NCI-H1417 (cell line): ENCODE results near the gene HOXA3.

Experiments
- DNase-seq, 3 experiments: peaks; one replicate each; lab custom pipeline; 2025; lab: John Stamatoyannopoulos, UW

The HOXA3 gene

DNA sequence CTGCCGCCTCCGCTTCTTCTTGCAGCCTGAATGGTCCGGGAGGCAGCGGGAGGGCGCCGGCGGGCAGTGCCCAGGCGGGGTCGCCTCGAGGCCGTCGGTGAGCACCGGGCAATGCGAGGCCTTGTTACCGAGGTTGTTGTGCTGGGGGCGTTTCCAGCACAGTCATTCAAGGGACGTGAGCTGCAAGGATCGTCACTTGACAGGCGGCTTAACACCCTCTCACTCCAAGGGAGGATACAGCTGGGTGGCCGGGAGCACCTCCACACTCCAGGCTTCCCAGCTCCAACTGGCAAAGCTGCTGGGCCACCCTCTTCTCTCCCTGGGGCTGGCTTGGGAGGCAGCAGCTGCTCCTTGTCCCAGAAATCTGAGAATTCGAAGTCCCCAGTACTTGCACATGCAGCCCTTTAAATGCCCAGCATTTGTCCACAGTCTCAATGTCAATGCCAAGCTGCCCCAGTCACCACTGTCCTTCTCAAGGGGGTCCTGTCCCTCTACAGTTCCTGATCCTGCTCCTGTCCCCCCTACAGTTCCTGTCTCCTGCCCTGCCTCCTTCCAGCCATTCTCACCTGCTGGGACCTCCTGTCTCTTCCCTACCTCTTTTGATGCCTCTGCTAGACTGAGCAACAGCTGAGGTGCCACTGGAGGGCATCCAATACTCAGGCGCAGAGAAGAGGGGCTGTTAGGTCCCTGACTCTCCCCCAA lies 37.1 kb upstream of the HOXA3 start:
- DNase-seq: no peak

DNA sequence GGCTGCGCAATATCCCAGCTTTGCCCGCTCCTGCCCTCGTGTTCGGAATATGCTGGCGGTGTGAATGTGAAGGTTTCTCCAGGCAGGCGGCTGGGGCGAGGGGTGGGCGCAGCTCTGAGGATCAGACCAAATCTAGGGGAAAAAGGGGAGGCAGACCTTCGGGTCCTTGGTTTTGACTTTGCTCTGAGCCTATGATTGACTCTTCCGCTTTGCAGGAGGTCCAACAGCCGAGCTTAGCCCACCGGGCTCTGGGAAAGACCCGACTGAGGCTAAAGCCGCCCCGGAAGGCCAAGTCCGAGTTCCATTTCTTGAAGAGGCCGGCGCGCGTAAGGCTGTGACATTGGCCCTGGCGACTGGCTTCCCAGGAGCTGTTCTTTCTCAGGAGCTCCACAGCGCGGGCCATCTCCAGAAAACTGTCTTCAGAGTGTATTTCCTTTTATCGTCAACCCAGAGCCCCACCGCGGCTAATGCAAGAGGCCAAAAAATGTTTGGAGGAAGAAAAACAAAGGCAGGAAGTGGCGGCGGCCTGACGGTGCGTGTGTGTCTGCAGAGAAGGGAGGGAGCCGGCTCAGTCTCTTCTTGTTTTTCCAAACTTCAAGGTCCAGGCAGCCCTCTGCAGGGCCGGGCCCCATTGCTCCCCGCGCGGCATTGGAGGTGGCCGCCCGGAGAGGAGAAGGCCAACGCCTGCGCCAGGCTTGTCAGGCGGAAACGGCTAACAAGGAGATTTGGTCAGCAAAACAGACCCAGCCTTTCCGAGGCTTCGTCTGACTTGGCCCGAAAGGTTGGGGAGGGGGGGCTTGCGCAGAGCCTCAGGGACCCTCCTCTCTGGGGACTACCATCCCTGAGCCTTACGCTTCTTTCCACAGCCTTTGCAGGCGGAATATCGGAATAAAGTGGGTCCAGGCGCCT lies 36.3 kb upstream of the HOXA3 start:
- DNase-seq: no peak

DNA sequence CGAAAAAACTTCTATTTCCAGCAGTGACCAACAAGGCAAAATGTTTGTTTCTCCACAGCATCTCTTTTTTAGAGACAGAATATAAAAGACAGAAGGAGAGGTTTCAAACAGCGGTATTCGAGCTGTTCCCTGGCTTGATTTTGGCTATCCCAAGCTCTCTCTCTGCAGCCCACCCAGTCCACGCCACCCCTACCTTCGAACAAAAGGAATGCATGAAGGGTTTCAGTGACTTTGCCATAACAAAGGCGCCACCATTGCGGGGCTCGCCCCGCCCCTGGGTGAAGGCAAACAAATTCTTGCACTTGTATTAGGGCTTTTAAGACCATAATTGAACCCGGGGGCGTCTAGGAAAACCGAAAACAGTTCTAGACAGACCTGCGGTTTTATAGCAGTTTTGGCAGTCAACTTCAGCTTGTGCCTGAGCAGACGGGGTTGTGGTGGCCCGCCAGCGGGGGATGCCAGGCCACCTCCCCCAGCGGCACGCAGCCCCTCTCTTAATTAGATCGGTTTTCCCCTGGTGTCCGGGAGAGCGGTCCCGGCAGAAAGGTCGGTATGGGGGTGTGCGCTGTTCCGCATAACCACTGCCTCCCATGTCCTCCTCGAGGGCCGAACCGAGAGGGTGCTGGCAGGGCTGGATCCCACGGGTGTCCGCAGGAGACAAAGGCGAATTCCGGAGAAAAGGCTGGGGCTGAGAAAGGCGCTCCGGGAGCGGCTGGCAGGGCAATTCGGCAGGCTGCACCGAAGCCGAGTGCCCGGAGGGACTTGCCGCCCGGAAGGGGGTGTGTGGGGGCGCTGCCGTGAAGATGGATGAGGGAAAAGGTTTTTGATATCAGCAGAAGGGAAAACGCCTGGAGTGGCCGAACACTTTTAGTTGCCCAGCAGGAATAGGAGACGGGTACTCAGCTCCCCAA lies 35.3 kb upstream of the HOXA3 start:
- no peak for DNase-seq

DNA sequence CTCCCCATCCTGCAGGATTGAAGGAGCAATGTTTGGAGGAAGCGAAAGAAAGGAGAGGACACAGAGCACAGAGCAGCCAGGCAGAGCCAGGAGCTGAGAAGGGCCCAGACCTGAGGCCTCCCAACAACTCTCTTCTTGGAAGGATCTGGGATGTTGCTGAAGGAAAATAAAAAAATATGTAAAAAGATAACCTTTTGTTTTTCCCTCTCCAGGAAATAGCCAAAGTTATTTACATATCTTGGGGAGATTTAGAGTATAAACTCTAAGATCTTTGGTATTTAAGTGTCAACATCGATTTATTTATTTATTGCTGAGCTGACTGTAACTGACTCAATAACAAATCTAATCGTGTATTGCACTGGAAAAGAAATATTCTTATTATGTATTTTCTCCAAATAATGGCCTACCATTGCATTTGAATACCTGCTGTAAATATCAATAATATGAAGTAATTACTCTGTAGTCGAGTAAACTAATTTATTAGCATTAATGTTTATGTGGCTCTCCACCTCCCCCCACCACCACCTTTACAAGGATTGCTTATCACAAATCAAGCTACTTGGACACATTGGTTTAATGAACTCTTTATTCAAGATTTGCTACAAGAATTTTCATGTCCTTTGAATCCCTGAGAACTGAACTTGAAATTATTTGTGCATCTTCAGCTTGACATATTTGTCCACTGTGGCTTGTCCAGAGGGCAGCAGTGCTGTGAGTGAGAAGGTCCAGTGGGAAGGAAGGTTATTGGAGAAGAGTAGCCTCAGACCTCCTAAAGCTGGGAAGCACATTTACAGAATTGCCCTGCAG lies 34.5 kb upstream of the HOXA3 start:
- DNase-seq: no peak

DNA sequence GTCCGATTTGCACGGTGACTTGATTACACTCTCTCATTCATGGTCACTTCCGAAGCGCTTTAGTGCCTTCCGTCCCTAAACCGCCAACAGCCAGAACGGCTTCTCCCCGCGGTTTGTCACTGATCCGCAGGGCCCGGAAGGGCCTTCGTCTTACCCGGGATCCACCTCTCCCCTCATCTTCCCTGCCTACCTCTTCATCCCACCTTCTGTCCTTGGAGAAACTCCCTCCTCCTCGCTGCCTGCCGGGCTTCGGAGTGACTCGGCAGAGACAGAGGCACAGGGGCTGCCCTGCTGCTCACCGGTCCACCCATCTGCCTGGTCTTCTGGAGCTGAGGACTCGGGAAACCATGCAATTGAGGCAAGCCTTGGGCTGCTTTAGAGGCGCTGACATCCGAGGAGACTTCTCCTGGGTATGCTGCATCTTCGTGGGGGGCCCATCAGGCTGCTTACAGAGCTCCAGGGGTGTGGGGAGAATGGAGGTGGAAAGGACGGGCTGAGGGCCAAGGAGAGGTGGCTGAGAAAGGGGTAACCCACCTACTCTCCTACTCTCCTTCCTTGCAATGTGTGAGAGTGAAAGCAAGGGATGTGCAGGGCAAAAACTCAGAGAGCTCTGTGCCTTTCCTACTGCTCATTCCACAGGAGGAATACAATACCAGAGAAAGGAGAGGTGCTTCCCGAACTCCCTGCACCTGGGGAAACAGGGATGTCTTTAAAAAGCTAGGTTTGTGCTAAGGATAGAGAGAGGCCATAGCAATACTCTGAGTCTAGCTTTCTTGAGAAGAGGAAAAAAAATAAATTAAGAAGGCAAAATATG lies 33.7 kb upstream of the HOXA3 start:
- DNase-seq: no peak

DNA sequence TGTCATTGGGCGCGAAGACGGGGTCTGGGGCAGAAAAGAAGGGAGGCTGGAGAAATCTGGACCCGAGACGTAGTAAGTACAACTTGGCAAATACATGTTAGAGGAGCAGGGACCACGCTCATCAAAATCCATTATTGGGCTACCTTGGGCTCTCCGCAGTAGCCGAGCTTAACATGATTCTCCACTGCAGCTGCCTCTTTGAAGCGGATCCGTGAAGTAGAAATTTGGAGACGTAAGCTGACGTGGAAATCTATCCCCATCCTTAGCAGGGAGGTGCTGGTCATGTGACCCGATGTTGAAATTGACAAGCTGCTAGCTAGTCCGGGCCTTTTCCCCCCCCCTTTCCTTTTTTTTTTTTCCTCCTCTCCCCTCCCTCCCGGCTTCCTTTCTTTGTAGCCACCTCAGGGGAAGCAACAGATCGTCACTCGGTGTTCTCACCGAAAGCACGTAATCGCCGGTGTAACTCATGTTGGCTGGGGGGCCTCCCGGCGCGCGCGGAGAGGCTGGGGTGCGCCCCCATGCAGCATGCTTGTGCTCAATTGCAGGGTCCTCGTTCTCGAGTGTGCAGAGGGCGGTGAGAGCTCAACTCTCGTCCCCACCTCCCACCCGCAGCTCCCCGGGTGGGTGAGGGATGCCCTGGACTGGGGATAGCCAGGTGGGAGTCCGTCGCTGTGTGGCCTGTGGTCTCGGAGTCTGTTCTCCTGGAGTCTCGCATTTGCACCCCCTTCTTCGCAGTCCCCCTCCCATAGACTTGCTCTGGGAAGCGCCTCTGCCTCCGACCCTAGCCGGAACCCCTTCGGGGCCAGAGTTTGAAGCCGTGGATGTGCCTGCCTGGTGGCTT lies 32.9 kb upstream of the HOXA3 start, which contains the start of gene HOXA11:
Gene HOXA11 (minus strand): TSS at position 220 of the 841 bp plus-strand sequence. CDS start 88 bp downstream, at position 132.
- peak in 2 of 3 experiments; percentile 20 to 44 for DNase-seq

DNA sequence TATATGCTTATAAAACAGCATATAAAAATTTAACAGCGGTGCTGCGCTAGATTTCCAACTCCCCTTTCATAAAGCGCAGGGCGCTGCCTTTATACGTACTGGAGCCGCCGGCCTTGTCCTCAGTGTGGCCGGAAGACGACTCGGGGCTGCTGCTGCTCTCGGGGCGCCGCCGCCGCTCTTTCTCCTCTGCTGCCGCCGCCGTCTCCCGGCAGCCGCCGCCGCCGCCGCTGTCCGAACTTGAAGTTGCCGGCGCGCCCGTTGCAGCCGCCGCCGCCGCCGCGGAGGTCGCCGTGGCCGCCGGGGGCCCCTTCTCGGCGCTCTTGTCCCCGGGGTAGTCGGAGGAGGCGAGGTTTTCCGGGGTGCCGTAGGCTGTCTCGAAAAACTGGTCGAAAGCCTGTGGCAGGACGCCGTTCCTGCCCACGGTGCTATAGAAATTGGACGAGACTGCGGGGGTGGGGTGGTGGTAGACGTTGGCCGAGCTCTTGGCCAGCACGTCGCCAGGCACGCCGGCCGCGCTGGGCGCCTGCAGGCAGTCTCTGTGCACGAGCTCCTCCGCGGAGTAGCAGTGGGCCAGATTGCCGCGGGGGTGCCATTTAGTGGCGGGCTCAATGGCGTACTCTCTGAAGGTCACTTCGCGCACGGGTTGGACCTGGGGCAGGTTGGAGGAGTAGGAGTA lies 32.1 kb upstream of the HOXA3 start:
- DNase-seq: peak; percentile 35 to 86 (median 79)

DNA sequence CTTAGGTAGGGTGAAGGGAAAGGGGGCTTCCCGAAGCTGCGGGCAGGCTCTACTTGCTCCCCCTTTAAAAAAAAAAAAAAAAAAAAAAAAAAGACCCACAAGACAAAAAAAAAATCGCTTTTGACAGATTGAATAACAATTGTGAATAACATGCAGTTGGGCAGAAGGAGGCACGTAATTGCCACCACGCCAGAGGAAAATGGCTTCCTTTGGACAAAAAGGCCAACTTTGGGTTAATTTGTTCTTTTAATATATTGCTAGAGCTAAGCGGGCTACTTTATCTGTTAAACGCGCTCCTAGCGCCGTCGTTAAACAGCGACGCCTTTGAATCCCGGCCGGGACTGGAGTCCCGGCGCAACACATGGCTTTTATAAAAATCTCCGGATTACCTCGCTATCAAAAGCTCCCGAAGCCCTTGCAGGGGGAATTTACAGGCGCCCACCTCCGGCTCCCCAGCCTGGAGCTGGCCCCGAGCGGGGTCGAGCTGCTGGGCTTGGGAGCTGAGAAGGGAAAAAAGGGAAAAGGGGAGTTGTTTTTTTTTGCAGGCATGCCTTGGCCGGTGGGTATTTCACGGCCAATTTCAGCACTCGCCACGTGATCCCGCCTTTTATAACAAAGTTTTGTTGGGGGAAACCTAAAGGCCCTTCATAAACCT lies 31.4 kb upstream of the HOXA3 start:
- DNase-seq: peak; percentile 46 to 86 (median 79)

DNA sequence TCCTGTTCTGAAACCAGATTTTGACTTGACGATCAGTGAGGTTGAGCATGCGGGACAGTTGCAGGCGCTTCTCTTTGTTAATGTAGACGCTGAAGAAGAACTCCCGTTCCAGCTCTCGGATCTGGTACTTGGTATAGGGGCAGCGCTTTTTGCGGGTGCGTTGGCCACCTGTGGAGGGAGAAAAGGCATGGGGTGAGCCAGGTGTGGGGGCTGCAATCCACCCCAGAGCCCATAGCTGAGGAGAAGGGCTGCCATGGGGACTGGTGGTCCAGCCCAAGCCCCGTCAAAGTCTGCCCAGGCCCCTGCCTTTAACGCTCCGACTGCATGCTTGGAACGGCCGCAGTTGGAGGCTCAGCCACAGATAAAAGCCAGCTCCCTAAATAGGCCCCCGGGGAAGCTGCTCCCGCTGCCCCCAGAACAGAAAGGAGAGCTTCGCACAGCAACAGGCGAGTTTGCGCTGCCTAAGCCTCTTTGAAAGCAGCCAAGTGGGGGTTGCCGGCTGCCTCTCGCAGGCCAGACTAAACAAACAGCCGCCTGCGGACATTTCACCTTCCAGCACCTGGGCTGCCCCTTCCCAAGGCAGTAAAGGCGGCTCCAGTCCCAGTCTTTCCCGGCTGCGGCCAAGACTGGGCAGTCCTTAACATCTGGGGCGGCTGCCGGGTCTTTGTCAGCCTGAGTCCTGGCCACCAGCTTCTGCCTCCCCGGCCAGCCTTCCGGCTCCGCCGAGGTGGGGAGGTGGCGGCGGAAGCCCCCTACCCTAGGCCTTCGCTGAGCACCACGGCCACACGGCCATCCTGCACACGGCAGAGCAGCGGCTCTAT lies 30.7 kb upstream of the HOXA3 start:
- DNase-seq: peak; percentile 13 to 88 (median 72)

DNA sequence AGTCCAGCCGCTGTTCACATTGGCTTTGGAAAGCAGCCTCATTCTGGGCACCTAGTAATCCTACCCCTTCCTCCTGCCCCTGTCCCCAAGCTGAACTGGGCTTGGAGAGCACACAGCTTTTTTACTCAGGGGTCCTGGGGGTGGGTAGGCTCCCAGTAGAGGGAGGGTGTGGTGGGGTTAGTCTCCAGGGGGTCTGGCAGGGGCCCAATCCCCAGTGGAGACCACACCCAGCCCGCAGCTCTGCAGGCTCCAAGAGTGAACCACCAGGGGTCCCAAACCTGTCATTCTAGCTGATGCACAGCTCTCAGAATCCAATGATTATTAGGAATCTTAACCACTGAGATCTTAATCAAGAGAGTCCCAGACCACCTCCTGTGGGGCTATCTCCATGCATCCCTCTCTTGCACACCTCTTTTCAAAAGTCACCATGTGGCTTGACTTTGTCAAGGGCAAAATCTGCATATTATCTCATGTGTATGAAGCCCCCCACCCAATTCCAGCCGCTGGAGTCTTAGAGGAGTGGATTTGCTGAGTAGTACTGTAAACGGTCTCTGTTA lies 30.0 kb upstream of the HOXA3 start:
- DNase-seq: no peak

DNA sequence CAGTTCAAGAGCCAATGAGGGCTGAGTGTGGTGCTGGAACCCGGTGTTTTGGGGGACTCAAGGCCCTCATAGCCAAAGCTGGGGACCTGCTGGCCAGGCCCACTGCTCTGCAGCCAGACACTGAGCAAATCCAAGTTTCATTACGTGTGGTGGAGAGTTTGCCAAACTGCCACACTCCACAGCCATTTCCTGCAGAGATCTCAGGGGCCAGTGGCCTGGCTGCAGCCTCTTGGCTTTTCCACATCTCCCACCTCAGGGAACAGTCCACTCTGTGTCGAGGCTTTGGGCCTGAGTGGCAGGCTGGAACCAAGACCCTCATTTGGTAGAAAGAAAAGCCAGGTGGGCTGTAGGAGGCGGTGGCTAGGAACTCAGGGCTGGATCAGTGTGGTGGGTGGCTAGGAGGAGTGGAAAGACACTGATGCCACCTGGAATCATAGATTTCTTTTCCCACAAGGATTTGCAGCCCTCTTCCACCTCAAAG lies 29.5 kb upstream of the HOXA3 start:
- DNase-seq: no peak

DNA sequence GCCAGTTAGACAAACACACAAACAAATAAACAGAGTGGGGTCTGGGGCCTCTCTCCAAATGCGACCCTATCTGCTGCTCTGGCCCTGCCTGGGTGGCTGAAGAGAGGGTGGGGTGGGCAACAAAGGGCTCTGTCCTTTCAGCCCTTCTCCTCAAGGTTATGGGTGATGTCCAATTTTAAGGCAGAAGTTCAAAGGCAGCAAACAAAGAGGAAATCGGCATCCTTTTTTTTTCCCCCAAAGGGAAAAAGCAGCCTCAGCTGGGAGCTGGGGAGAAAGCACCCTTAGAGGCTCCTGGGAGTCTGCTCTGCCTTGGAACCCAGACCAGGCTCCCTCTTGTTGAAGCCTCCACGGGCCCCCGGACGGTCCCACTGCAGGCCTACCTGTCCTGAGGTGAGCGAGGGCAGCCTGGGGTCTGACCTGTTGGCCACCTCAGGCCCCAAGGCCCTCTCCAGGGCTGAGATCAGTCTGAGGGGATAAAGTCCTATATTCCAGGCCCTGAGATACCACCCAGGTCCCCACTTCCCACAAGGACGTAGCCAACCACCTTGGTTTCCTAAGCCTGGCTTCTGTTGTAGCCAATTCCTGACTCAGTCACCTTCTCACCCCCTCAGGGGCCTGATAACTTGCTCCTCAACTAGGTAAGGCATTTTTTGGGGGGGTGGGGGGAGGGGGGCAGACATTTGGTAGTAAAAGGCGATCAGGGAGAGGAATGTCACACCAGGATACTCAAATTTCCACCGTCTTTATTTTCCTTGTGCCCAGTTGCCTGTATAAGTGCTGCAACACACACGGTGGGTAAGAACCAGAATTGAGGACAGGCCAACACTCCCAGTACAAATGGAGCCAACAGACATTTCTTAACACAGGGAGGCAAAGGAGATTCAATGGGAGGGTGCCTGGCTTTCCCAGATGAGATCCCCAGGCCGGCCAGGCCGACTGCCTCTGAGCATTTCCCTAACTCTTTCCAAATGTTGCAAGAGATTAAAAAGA lies 28.3 kb upstream of the HOXA3 start:
- DNase-seq: no peak

DNA sequence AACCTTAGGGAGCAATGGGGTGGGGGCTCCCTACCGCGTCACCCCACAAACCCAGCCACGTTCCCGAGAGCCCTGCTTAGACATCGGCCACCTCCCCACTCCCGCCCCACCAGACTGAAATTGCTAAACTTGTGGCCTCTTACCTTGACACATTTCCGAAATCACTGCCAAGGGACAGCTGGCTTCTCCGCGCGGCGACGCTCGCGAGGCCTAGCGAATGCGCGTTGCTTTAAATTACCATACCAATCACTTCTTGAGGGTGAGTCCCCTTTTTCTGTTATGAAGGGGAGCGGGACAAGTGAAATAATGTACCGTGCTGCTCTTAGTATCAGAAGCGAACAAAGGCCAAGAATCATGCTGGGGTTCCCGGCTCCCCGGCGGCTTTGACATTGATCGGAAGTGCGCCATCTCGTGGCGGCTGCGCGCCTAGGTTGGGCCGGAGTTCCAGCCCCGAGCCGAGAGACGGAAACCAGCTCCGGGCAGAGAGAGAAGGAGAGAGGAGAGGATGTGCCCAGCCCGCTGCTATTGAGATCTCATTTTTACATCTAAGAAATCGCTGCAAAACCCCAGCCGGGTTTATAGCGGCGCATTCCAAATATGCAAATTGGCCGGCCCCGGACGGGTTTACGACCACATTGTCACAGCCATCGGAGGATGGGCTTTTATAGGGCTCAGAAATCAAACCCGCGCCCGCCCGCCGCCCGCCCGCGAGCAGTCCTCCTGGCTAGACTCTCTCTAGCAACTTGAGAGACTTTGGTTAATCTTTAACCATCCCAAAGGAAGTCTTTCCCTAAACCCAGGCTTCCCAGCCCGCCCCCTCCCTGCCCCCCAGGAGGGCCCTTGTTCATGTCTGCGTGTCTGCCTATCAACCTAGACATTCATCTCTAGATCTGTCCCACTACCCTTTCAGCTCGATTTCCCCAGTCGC lies 27.4 kb upstream of the HOXA3 start:
- DNase-seq: peak in 1 of 3 experiments; percentile 19

DNA sequence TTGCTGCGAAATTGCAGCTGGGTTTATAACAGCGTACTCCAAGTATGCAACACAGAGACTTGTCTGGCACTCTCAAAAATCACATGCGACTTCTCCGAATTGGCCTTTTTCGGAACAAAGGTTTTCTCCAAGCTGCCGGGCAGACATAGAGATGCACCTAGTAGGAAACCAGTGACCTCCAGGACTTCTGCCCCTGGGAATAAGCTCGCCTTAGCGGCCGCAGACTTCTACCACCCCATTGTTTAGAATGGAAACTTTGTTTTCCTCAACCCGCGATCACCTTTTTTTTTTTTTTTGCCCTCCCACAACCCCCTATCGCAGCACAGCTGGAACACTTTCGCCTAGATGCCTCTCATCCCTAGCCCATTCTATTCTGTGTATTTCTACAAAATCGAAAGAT lies 26.6 kb upstream of the HOXA3 start:
- no peak for DNase-seq

DNA sequence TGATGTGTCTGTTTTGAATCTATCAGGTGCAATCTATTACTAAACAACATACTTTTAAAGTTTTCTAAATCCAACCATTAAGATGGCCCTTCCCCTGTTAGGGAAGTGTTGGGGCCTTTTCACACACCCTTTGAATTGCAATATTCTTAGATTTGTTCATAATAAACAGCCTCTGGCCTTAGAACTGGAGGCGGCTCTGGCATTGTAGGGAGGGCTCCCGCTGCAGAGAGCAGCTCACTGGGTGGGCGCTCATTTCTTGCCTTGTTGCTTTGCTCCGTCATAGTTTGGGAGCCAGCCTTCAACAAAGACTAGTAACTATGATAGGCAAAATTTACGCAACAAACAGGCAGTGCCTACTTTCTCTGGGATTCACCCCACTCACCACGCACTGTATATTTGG lies 26.0 kb upstream of the HOXA3 start:
- no peak for DNase-seq
